CD4-positive, CD25-positive, alpha-beta regulatory T cell (primary cell): ENCODE measurements around the gene HOXD1. TPM values are rescaled to one million over a fixed set of nuclear protein-coding genes. Genes with fewer than 3 reads are reported as not detected.

Source experiments
- ATAC-seq, 2 donors: fragments of 150-1000 bp; cut with Tn5 transposase; one replicate each; pipeline ENCODE4 v1.10.0; 2021; ENCODE audit warnings: low read depth in 2 of 2, moderate number of reproducible peaks in 2 of 2, moderate library complexity in 1 of 2
- DNase-seq, 3 donors: peaks; one replicate each; pipeline versions ENCODE4 v3.0.0 to v3.0.0-alpha.2; 2012 to 2022; ENCODE audit warnings: mixed read lengths in 1 of 3
- H3K27ac ChIP-seq: one replicate; pipeline ENCODE4 v1.7.0; 2013; ENCODE audit warnings: mild to moderate bottlenecking, low read length; ENCODE audit not compliant: insufficient read depth, poor library complexity, severe bottlenecking
- H3K27me3 ChIP-seq: one replicate; pipeline ENCODE4 v1.7.0; 2013; ENCODE audit warnings: low read length; ENCODE audit not compliant: control insufficient read depth, insufficient read depth
- H3K36me3 ChIP-seq: one replicate; pipeline ENCODE4 v1.7.0; 2013; ENCODE audit warnings: mild to moderate bottlenecking, low read length, moderate library complexity; ENCODE audit not compliant: control insufficient read depth, insufficient read depth
- H3K4me1 ChIP-seq: 2 replicates; pipeline ENCODE4 v1.7.0; 2013; ENCODE audit warnings: mild to moderate bottlenecking, low read length; ENCODE audit not compliant: insufficient read depth, control insufficient read depth, poor library complexity, severe bottlenecking
- H3K4me3 ChIP-seq: one replicate; pipeline ENCODE4 v1.7.0; 2013; ENCODE audit warnings: low read depth, mild to moderate bottlenecking, low read length, moderate library complexity
- H3K9me3 ChIP-seq, 2 experiments: 1 replicate in 1 of 2; 2 replicates in 1 of 2; pipeline ENCODE4 v1.7.0; 2013; ENCODE audit warnings: low read length in 2 of 2, mild to moderate bottlenecking in 1 of 2, moderate library complexity in 1 of 2; ENCODE audit not compliant: control insufficient read depth in 2 of 2
- H3K27ac Mint-ChIP-seq, 3 donors: one replicate each; pipeline ENCODE4 v1.8.0; 2020 to 2022; ENCODE audit warnings: mild to moderate bottlenecking in 3 of 3, mixed read lengths in 3 of 3, moderate library complexity in 2 of 3
- H3K27me3 Mint-ChIP-seq: one replicate; pipeline ENCODE4 v1.8.0; 2022; ENCODE audit warnings: mild to moderate bottlenecking, mixed read lengths
- H3K36me3 Mint-ChIP-seq: one replicate; pipeline ENCODE4 v1.8.0; 2020; ENCODE audit warnings: mixed read lengths
- H3K4me1 Mint-ChIP-seq, 4 donors: one replicate each; pipeline ENCODE4 v1.8.0; 2020 to 2022; ENCODE audit warnings: mixed read lengths in 4 of 4, mild to moderate bottlenecking in 1 of 4
- H3K4me3 Mint-ChIP-seq, 4 donors: one replicate each; pipeline ENCODE4 v1.8.0; 2020 to 2022; ENCODE audit warnings: mild to moderate bottlenecking in 4 of 4, mixed read lengths in 4 of 4, moderate library complexity in 3 of 4
- H3K9me3 Mint-ChIP-seq, 7 donors: one replicate each; pipeline ENCODE4 v1.8.0; 2020 to 2022; ENCODE audit warnings: mixed read lengths in 7 of 7, mild to moderate bottlenecking in 3 of 7, moderate library complexity in 2 of 7
- polyA plus RNA-seq, 4 donors: library from polyadenylated mRNA; unstranded; fragments of 300-500 nt; fragmentation: Illumina TruSeq; gene quantifications; one replicate each; pipeline ENCODE4 v1.2.3, GENCODE V29; 2021
- total RNA-seq: library from RNA; stranded (reverse); gene quantifications from one replicate; pipeline ENCODE4 v1.2.3, GENCODE V29; 2022

HOXD1 gene
- total and polyA plus RNA-seq, 5 donors from 2014 or later: not detected

DNA sequence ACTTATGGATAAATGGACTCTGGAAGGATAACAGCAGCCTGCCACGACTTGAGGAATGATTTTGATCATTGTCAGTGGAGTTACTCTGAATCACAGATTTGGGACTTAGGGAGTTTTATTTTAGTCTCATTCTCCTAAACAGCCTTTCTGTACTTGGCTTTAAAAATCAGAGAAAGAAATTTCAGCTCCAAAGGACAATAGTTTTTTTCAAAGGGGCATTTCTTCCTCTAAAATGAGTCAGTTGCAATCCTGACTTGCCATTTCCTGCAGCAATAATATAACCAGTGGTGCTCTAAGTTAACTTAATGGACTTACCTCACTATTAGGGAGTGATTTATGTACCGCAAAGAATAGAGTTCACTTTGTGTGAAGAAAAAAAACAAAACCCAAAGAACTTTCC, 45.7 kb downstream of the HOXD1 start:
- Histone ChIP-seq H3K9me3 (no peaks in the 10 kb centered on the region), H3K4me3 (no peak overlapping the region), H3K36me3 (no peaks in the 10 kb centered on the region), H3K27ac (no peak overlapping the region), H3K27me3 (peaks cover 8% of the 10 kb centered on the region), H3K4me1 (no peaks in the 10 kb centered on the region)
- Mint-ChIP-seq H3K4me3 (no peak overlapping the region), H3K36me3 (no peaks in the 10 kb centered on the region), H3K27ac (no peak overlapping the region), H3K4me1 (no peaks in the 10 kb centered on the region), H3K9me3 (peaks cover 0 to 4% (median 0%) of the 10 kb centered on the region in 7 donors), H3K27me3 (peaks cover 31% of the 10 kb centered on the region)
- ATAC-seq (no peak), DNase-seq (no peak)

DNA sequence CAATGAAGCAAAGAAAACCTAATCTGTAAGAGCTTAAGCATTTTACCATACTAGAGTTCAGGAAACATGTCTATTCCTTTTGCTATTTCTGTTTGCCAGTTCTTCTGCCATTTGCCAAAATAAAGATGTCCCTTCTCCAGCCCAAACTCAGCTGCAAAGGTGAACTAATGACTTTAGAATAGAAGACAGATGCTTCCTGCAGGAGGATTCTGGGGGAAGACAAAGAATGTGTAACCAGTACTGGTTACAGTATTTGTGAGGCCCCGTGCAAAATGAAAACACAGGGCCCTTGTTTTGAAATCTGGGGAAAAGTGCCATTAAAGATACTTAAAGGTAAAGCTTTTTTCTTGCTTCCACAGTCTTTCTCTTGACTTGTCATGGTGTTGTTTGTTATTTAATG, 46.5 kb downstream of the HOXD1 start:
- Mint-ChIP-seq H3K27me3 (peaks cover 30% of the 10 kb centered on the region), H3K27ac (no peak overlapping the region)

DNA sequence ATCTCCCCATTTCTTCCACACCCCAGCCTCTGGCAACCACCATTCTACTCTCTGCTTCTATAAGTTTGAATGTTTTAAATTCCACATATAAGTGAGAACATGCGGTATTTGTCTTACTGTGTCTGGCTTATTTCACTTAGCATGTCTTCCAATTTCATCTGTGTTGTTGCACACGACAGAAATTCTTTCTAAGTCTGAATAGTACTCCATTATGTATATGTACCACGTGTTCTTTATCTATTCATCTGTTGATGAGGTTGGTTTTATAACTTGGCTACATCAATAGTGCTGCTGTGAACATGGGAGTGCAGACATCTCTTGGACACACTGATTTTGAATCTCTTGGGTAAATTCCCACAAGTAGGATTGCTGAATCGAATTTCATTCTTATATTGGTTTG, 49.0 kb downstream of the HOXD1 start:
- Mint-ChIP-seq H3K36me3 (no peaks in the 10 kb centered on the region), H3K9me3 (peaks cover 0 to 2% (median 0%) of the 10 kb centered on the region in 7 donors), H3K27me3 (peaks cover 26% of the 10 kb centered on the region), H3K4me3 (no peak overlapping the region), H3K27ac (no peak overlapping the region), H3K4me1 (no peaks in the 10 kb centered on the region)
- peaks cover 11% of the 10 kb centered on the region for H3K27me3 ChIP-seq
- no peaks in the 10 kb centered on the region for H3K9me3 ChIP-seq
- H3K4me1 ChIP-seq: no peaks in the 10 kb centered on the region
- H3K4me3 ChIP-seq: no peak overlapping the region
- ATAC-seq (no peak), DNase-seq (no peak)
- no peaks in the 10 kb centered on the region for H3K36me3 ChIP-seq
- no peak overlapping the region for H3K27ac ChIP-seq

More for the DNA sequence above, 46.5 kb downstream of the HOXD1 start:
- no peak overlapping the region for H3K4me3 Mint-ChIP-seq
- H3K27ac ChIP-seq: no peak overlapping the region
- H3K4me1 ChIP-seq: no peaks in the 10 kb centered on the region
- no peaks in the 10 kb centered on the region for H3K4me1 Mint-ChIP-seq
- no peak for ATAC-seq
- peaks cover 0 to 2% (median 0%) of the 10 kb centered on the region in 7 donors for H3K9me3 Mint-ChIP-seq
- H3K27me3 ChIP-seq: peaks cover 12% of the 10 kb centered on the region
- H3K9me3 ChIP-seq: no peaks in the 10 kb centered on the region
- no peaks in the 10 kb centered on the region for H3K36me3 ChIP-seq
- H3K36me3 Mint-ChIP-seq: no peaks in the 10 kb centered on the region
- no peak for DNase-seq
- H3K4me3 ChIP-seq: no peak overlapping the region

DNA sequence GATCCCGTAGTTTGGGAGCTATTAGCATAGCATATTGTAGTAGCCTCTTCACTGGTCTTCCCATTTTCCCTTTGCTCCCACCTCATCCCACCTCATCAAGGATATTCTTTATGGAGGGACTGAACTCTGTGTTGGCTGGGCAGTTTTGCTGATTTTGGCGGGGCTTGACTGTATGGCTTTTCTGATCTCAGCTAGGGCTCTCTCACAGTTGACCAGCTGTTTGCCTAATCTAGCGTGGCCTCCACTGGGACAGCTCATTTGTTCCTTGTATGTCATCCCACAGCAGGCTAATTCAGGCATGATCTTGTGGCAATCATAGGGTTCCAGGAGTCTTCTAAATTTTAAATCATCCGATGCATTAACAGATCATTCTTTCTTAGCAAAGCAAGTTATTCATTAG, 50.6 kb downstream of the HOXD1 start:
- H3K27me3 Mint-ChIP-seq: peaks cover 26% of the 10 kb centered on the region
- H3K27ac Mint-ChIP-seq: no peak overlapping the region
- no peak for DNase-seq

DNA sequence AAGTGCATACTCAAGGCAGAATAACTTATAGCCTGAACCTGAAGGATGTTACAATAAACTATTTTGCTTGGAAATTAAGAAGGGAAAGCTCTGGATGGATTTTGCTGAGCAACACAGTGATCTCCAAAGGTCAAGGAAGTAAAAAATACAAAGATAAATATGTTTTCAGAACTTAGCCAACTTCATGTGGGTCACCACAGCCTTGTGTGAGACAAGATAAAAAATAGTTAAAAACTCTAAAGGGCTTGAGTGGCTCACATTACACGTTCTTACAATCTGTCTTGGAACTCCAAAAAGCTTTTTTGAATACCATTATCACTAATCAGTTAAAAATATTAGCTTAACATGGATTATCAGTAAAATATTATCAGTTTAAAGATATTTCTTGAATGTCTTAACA, 51.8 kb downstream of the HOXD1 start:
- Mint-ChIP-seq H3K27me3 (peaks cover 26% of the 10 kb centered on the region), H3K4me3 (no peak overlapping the region), H3K4me1 (no peaks in the 10 kb centered on the region), H3K36me3 (no peaks in the 10 kb centered on the region), H3K27ac (no peak overlapping the region), H3K9me3 (peaks cover 0 to 2% (median 0%) of the 10 kb centered on the region in 7 donors)
- H3K4me1 ChIP-seq: no peaks in the 10 kb centered on the region
- peaks cover 12% of the 10 kb centered on the region for H3K27me3 ChIP-seq
- H3K4me3 ChIP-seq: no peak overlapping the region
- ATAC-seq (no peak), DNase-seq (no peak)
- no peaks in the 10 kb centered on the region for H3K9me3 ChIP-seq
- H3K27ac ChIP-seq: no peak overlapping the region
- H3K36me3 ChIP-seq: no peaks in the 10 kb centered on the region

More for the DNA sequence above, 50.6 kb downstream of the HOXD1 start:
- ATAC-seq: no peak
- Mint-ChIP-seq H3K36me3 (no peaks in the 10 kb centered on the region), H3K4me1 (no peaks in the 10 kb centered on the region), H3K9me3 (peaks cover 0 to 2% (median 0%) of the 10 kb centered on the region in 7 donors), H3K4me3 (no peak overlapping the region)
- no peaks in the 10 kb centered on the region for H3K4me1 ChIP-seq
- H3K36me3 ChIP-seq: no peaks in the 10 kb centered on the region
- H3K4me3 ChIP-seq: no peak overlapping the region
- peaks cover 11% of the 10 kb centered on the region for H3K27me3 ChIP-seq
- no peak overlapping the region for H3K27ac ChIP-seq
- H3K9me3 ChIP-seq: no peaks in the 10 kb centered on the region

Other genes with a start within 250 kb of the HOXD1 start
- gene LNPK, start 186.4 kb upstream of the HOXD1 start, total RNA-seq: 32.9 TPM
- gene LNPK, start 186.4 kb upstream of the HOXD1 start, polyA plus RNA-seq: 10 to 100 TPM; 13.9 to 19.9 (median 15.2) TPM
- gene EVX2, start 104.7 kb upstream of the HOXD1 start, total RNA-seq: not detected
- not detected for gene EVX2, start 104.7 kb upstream of the HOXD1 start, polyA plus RNA-seq
- gene HOXD13, start 95.9 kb upstream of the HOXD1 start, total RNA-seq: not detected
- not detected for gene HOXD13, start 95.9 kb upstream of the HOXD1 start, polyA plus RNA-seq
- not detected for gene HOXD12, start 88.9 kb upstream of the HOXD1 start, total RNA-seq
- gene HOXD12, start 88.9 kb upstream of the HOXD1 start, polyA plus RNA-seq: not detected
- gene HOXD11, start 81.4 kb upstream of the HOXD1 start, total RNA-seq: not detected
- gene HOXD11, start 81.4 kb upstream of the HOXD1 start, polyA plus RNA-seq: not detected
- gene HOXD10, start 71.9 kb upstream of the HOXD1 start, total RNA-seq: not detected
- gene HOXD10, start 71.9 kb upstream of the HOXD1 start, polyA plus RNA-seq: not detected
- not detected for gene HOXD9, start 65.9 kb upstream of the HOXD1 start, total RNA-seq
- not detected for gene HOXD9, start 65.9 kb upstream of the HOXD1 start, polyA plus RNA-seq
- not detected for gene HOXD8, start 59.0 kb upstream of the HOXD1 start, total RNA-seq
- not detected for gene HOXD8, start 59.0 kb upstream of the HOXD1 start, polyA plus RNA-seq
- gene HOXD4, start 37.1 kb upstream of the HOXD1 start, total RNA-seq: not detected
- gene HOXD4, start 37.1 kb upstream of the HOXD1 start, polyA plus RNA-seq: not detected
- gene HOXD3, start 31.4 kb upstream of the HOXD1 start, total RNA-seq: not detected
- gene HOXD3, start 31.4 kb upstream of the HOXD1 start, polyA plus RNA-seq: not detected
- gene MTX2, start 80.8 kb downstream of the HOXD1 start, total RNA-seq: 7.1 TPM
- gene MTX2, start 80.8 kb downstream of the HOXD1 start, polyA plus RNA-seq: 10 to 100 TPM; 19.4 to 23.2 (median 22.4) TPM